Suppressor macrophage (primary cell): ENCODE data around the gene FBXL7.

Experiments
- DNase-seq, 4 experiments: peaks; one replicate each; pipeline ENCODE4 v3.0.0-alpha.2; 2020 to 2022

Gene FBXL7

DNA sequence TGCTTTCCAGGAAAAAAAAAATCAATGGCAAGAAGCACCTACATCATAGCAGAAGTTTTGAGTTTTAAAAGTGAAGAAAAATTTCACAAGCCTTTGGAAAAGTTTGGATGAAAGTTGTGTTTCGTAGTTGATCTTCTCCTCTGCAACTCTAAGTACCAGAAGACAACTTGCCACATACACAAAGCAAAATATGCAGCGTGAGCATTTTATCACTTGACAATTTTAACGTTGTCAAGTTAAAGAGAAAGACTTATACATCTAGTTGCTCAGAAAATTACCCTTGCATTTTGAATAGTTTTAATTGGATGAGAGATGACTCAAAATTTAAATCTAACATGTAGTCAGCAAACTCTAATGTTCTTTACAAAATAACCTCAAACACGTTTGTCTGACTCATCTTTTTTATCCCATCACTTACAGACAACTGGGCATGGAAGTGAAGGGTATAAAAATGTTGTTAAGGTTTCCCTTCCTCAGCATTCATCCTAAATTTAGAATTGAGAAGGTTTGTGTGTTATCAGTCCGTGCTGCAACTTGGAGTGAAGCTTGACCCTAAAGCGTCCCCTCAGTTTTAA is 466.2 kb downstream of the FBXL7 start:
- DNase-seq = no peak

- DNase-seq = no peak
Observed at GRCh38 chr5:15966651-15967050, 466.7 kb downstream of the FBXL7 start.

DNA sequence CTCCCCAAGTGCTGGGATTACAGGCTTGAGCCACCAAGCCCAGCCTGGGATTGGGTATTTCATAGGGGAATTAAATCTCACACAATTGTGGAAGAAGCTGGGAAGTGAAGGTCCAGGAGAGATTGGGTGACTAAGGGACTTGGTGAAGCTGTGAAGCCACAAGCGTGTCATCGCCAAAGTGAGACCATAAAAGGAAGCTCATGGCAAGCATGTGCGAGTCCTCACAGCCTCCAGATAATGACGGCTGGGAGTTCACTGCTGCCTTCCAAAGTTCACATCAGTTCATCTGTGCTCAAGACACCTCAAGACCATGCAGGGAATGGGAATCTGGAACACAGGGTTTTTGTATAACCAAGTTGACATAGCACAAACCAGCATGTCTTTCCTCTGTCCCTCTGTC is 469.0 kb downstream of the FBXL7 start:
- DNase-seq = no peak

GRCh38 chr5:15977851-15978250 is 477.9 kb downstream of the FBXL7 start:
- no peak for DNase-seq

DNA sequence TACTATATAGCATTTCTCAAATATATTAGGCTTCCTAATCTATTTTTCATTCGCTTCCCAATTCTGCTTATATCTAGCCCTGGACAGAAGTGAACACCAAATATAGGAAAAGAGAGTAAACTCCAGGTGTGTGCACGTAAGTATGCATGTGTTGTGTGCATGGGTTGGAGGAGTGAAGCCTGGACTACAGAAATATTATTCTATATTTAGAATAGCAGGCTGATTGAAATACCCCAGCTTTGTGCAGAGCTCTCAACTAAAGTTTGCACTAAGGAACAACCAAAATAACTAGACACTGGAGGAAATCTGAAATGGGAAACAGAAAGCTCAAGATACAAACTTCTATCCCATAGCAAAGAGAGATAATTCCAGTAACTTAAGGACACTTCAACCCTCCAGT is 480.9 kb downstream of the FBXL7 start:
- DNase-seq = no peak

DNA sequence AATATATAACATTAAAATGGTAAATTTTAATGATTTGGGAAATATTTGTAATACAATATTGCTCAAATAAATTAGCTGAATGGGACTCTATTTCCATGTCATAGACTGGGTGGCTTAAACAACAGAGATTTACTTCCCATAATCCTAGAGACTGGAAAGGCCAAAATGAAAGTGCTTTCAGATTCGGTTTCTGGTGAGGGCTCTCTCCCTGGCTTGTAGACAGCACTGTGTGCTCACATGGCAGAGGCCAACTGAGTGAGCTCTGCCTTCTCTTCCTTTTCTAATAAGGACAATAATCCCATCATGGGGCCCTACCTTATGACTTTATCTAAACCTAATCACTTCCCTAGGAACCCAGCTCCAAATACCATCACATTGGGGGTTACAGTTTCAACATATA is 483.4 kb downstream of the FBXL7 start:
- no peak for DNase-seq
